ENCODE data around the gene KLHL11.

DNA sequence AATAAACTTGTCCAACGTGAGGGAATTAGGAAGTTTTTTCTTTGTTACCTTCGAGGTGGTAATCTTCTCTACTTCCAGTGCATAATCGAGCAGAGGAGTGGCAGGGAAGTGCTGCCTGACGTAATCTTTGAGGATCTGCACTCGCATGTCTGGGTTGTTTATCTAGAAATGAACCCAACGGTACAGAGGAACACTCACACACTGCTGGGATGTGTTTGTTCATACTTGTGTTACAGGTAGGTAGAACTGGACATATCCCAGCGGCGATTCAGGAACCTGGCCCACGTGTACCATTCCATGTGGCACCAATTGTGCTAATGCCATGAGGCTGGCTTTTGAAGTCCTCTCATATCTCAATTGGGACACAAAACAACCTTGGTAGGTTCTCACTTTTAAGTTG is 4.2 kb upstream of the KLHL11 start:
- TF ChIP-seq CTCF (IDR thresholded peaks at IDR 0.05; ENCODE audit: insufficient read depth, low read length, poor library complexity, severe bottlenecking) (no peak), EZH2phosphoT487 (conservative IDR thresholded peaks at IDR 0.05; ENCODE audit: low read length) (no peak)

All from SU-DHL-6 (cell line).